Right kidney (tissue), 1 donor: ENCODE data around the gene MAS1.
"Not testable (repeated sequence)": the region's sequence is repeated elsewhere in the genome, so short reads cannot be mapped to it uniquely, and the experiment has no call there.

ENCODE experiments used
- DNase-seq: peaks from one replicate; pipeline ENCODE4 v3.0.0-alpha.2; 2016

The MAS1 gene

DNA sequence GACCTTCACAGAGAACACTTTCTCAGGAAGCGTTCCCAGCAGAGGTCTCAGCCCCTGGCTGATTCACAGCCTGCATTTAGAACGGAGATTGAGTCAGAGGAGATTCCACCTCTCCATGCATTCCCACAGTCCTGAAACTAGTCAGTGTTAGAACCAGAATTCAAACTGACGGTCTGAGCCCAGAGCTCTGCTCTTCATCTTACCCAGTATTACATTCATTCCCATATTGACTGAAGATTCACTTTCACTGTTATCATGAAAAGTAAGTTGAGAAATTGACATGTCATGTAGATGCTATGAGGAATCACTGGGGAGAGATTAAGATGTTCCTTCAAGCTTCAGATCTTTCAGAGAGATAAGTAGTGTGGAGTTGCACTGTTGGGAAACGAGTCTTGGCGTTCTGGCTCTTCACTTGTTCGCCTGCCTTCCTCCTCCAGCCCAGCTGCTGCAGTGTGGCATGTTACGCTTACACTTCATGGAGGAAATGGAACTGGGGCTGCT is 28.3 kb downstream of the MAS1 start:
- no peak for DNase-seq

DNA sequence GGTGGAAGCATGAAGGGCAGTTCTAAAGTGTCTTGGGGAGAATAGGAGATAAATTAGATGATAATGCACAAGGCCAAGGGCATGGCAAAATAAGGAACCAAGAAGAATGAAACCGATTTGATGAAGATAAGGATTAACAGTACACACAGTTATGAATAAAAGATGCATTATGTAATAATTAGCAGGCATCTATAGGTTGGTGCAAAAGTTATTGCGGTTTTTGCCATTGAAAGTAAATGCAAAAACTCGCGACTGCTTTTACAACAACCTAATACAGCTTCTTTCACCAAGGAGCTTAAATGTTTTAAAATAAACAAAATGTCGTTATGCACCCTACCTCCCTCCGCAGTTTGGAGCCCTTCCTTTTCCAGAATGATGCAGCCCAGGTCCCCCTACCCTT is 29.0 kb downstream of the MAS1 start:
- no peak for DNase-seq

DNA sequence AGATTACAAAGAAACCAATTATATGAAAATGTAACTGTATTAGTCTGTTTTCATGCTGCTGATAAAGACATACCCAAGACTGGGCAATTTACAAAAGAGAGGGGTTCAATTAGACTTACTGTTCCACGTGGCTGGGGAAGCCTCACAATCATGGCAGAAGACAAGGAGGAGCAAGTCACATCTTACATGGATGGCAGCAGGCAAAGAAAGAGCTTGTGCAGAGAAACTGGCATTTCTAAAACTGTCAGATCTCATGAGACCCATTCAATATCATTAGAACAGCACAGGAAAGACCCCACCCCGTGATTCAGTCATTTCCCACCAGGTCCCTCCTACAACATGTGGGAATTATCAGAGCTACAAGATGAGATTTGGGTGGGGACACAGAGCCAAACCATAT is 33.4 kb downstream of the MAS1 start:
- DNase-seq: not testable (repeated sequence)

DNA sequence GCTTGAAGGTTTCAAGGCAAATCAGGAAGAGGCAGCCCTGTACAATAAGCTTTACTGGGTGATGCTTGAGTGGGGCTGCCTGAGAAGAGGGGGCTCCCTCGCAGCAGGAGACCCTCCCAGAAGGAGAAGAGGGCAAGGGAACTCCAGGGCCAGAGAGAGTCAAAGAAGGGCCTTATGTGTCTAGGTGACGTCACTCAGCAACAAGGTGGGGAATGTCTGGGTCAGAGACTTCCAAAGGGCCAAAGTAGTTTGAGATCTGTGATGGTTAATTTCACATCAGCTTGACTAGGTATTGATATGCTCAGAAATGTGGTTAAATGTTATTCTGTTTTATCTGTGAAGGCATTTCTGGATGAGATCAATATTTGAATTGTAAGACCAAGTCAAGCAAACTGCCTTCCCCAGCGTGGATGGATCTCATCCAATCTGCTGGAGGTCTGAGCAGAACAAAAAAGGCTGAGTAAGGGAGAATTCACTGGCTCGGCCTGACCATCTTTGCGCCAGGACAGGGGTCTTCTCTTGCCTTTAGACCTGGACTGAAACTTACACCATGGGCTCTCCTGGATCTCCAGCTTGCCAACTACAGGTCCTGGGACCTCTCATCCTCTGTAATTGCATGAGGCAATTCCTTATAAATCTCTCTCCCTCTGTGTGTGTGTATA is 35.9 kb downstream of the MAS1 start:
- DNase-seq: no peak

DNA sequence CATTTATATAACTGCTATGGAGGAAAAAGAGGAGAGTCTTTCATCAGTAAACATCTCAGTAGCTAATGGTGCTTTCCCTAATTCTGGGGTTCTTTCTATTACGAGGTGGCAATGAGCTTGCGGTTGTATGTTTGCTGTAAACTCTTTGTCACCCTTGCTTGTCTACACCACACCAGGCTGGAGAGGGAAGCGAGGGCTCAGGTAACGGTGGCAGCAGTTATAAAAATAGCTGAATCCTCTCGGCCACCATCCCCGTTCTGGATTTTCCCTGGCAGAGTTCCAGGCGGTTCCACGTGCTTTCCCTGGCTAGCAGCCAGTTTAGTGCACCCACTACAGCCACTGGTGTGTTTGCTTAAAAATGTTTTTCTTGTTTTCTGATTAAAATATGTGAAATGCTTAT is 39.0 kb downstream of the MAS1 start:
- peak; percentile 13 for DNase-seq

DNA sequence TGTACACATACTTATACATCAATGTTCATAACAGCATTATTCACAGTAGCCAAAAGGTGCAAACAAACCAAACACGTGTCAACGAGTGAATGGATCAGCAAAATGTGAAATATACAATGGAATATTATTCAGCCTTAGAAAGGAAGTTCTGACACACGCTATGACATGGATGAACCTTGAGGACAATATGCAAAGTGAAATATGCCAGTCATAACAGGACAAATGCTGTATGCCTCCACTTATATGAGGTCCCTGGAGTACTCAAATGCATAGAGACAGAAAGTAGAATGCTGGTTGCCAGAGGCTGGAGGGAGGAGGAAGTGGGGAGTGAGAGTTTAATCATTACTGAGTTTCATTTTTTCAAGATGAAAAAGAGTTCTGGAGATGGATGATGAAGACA is 40.3 kb downstream of the MAS1 start:
- no peak for DNase-seq

DNA sequence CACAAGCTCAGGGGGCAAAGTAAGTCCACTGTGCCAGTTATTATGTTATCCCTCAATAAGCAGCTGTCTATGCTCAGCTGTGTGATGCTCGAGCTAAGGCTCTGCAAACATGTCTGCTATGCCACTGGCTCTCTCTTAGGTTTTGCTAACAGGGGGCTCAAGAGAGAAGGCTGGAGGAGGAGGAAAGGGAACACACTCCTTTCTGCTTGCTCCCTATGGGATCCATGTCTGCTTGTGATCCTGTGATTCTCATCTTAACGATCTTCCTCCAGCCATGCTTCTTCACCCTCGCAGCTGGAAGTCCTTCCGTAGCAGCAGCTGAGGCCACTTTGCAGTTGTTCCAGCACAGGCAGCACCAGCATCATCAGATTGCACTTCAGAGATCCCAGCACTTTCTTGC is 41.1 kb downstream of the MAS1 start:
- DNase-seq: no peak

DNA sequence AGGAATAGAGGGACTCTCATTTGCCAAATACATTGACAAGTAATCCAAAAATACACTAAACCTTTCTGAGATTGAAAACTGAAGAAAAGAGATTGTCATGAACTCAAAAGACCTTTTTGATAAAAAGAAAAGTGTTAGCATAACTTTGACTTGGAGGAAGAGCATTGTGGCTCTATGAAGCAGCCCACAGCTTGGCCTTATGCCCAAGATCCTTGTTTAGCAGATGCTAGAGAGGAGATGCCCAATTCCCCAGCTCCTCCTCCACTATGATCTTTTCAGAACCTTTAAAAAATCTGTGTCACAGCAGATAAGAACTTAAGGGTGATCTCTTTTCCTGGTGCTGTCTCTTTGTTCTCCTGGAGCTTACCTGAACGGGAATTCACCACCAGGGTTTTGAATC is 42.3 kb downstream of the MAS1 start:
- DNase-seq: no peak

DNA sequence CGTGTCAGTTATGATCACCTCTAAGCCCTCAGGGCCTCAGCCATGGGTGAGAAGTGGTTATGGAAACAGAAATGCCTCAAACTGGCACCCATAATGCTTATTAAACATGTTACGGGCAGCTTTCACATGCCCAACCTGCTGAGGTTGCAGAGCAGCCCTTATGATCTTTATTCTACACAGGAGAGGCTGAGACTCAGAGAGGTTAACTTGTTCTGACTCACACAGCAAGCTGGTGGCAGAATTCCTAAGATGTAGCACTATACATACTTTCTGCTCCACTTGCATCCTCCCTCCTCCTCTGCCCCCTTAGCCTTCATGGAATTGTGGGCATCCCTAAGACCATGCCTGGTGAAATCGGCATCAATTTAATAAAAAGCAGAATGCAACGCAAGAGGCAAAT is 43.4 kb downstream of the MAS1 start:
- DNase-seq: no peak

DNA sequence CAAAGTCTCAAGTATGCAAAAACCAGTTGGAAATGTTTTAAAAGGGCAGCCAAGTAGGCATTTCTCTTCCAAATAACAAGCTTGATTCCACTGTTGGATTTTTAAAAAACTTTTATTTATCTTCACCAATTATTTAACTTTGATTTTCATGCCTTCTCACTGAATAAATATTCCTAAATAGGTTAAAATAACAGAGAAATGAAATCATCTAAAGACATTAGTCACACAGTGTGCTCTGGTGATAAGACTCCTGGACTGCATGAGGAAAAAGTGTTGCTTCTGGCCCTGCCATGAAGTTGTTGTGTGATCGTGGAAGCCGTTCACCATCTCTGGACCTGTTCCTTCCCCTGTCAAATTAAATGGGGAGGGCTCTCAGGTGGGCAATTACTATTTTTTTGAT is 44.3 kb downstream of the MAS1 start:
- DNase-seq: no peak

DNA sequence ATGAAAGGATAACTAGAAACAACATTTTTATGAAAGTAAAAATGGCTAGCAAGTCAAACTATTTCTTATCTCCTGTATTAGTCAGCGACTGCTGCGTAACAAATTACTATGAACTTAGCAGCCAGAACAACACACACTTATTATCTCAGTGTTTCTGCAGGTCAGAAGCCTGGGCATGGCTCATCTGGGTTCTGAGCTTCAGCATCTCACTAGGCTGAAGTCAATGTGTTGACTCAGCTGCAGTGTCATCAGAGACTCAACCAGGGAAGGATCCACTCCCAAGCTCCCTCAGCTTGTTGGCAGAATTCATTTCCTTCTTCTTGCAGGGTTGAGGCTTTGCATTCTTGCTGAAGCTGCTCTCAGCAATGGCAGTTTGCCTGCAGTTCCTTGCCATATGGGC is 44.8 kb downstream of the MAS1 start:
- no peak for DNase-seq

DNA sequence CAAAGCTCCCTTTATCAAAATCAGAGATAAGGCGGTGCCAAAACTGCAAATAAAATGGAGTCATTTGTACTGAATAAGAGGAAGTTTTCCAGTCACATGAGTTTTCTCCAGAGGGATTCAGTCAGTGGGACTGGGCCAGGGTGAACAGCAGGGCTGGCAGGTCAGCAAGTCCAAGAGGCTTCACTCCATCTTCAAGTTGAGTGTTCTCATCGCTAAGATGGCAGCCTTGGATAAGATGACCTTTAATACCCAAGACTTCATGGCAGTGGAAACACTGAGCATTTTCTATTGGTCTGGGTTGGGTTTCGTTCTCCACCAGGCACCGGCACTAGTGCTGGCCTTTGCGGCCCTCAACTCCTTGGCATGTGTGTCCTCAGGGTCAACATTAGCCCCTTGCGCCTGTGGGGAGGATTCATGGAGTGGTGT is 48.8 kb downstream of the MAS1 start:
- no peak for DNase-seq
